Activated CD4-positive, alpha-beta T cell treated with anti-CD3 and anti-CD28 coated beads for 1 hour (primary cell): ENCODE measurements around the gene KCNJ12.

Experiments used
- DNase-seq: peaks from one replicate; pipeline ENCODE4 v3.0.0-alpha.2; 2020

Gene KCNJ12

GRCh38 chr17:21370430-21370829 lies 5.7 kb upstream of the KCNJ12 start:
- no peak for DNase-seq

GRCh38 chr17:21371511-21372081 lies 4.6 kb upstream of the KCNJ12 start:
- DNase-seq = no peak

DNA sequence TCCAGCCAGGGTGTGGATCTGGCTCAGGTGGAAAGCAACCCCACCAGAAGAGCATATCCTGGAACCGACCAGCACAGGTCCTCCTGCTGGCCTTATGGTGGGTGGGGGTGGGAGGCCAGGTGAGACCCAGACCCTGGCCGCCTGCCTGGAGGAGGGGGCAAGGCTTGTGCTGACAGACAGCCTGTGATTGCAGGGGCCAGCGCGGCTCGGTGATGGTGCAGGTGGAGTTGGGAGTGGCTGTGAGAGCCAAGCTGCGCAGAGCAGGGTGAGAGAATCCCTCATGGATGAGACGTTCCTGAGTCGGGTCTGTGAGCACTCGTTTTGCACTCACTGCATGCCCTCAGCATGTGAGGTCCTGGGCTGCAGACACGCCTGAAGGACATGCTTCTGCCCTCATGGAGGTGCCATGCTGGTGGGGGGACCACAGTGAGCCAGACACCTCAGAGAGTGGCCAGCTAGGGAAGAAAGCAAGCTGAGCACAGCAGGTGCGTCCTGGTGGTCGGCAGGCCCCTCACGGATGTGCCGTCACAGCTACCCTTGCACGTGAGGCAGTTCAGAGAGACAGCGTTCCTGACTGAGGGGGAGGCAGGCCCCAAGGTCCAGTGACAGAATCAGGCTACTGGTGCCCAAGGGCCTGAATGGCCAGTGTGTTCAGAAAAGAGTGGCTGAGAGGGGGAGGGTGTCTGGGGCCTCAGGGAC lies 3.8 kb upstream of the KCNJ12 start:
- DNase-seq = no peak

DNA sequence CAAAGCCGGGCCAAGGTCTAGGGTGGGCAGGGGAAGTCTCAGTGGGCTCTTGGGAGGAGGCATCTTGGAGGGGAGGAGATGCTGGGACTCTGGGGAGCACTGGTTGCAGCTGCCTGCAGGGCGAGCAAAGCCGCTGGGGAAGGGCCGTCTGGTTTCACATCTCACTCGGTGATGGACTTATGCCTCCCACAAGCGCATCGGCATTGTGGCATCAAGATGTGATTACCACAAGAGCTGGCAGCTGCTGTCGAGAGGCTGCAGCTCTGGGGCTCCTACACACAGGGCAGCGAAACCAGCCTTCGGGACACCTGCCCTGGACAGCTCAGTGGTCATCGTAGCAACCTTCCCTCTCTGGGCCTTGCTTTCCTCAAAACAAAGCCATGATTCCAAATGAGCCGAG lies 3.1 kb upstream of the KCNJ12 start:
- no peak for DNase-seq

DNA sequence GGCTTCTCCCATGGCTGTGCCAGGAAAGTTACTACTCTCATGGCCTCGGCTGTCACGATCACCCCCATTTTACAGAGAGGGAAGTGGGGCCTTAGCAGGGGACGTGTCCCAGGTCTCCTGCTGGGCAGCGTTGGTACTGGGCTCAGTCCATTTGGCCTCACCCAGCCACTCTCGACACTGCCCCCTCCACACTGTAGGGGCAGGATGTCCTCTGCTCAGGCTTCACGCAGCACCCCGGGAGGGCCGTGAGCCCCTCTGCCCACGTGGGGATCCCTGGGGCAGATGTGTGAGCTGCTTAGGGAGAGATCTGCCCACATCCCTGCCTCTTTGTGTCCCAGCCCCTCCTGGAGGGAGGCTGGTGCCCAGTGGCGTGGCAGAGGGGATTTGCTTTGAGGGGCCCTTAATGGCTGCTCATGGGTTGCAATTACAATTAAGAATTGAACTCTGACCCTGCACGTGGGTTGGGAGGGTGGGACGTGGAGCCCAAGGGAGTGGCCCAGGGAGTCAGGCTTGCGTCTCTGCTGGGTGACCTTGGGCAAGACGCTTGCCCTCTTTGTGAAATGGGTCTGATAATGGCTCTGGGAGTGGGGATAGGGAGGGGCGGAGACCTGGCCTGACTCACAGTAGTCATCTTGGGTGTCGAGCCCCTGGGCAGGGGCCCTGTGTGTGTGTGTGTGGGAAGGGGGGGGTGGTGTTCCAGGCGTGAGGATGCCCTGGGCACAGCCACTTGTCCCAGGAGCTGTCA lies 2.3 kb upstream of the KCNJ12 start:
- no peak for DNase-seq

- DNase-seq = no peak
These were observed 1.6 kb upstream of the KCNJ12 start for GRCh38 chr17:21374441-21375161.

DNA sequence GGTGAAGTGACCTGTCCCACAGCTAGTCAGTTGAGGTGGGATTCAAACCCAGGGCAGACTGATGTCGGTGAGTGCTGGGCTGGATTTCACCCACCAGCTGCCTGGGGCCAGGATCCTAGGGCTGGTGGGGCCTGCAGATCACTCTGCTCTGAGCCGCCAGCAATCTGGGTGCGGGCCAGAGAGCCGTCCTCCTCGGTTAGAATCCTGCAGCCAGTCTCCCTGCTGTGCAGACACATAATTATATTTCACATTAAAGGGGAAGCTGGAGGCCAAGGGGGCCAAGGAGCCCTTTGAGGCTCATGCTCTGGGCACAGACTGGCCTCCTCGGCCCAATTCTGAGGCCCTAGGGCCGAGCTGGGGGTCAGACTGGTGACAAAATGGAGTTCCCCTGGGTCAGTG lies 996 bp upstream of the KCNJ12 start:
- no peak for DNase-seq

- no peak for DNase-seq
These were observed 438 bp upstream of the KCNJ12 start for GRCh38 chr17:21375757-21376080.

DNA sequence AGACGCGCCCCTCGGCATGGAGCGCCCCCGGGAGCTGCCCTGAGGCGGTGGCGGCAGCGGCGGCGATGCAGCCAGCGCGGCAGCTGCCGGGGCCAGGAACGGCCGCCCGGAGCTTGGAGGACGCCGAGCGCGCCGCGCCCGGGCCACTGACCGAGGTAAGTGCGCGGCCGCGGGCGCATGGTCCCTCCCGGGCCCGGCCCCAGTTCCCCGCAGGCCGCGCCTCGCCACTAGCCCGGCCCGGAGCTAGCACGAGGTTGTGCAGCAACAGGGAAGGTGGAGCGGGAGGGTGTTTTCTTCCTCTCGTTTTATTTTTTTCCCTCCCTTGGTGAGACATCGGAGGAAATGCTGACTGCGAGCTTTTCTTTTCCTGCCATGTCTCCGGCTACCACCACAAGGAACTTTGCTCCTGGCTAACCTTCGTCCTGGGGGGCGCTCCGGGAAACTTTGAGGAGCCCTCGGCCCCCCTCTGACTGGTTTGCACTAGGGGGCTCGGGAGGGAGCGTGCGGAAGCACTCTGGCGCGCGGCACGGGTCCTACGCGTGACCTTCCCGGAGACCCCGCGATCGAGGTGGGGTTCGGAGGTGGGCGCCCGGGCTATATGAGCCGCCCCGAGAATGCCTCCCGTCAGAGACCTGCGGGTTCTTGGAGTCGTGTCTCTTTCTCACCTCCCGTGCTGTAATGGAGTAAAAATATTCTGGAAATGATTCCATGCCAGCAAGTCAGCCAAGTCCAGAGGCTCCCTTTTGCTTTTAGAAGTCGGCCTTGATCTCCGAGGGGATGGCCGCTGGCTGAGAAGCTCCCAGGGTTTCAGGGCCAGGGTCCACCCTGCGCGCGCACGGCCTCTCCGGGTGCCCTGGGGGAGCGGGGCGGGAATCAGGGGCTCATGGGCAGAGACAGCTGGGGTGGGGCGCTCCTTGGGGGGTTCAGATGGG lies 868 bp downstream of the KCNJ12 start:
- DNase-seq = no peak

DNA sequence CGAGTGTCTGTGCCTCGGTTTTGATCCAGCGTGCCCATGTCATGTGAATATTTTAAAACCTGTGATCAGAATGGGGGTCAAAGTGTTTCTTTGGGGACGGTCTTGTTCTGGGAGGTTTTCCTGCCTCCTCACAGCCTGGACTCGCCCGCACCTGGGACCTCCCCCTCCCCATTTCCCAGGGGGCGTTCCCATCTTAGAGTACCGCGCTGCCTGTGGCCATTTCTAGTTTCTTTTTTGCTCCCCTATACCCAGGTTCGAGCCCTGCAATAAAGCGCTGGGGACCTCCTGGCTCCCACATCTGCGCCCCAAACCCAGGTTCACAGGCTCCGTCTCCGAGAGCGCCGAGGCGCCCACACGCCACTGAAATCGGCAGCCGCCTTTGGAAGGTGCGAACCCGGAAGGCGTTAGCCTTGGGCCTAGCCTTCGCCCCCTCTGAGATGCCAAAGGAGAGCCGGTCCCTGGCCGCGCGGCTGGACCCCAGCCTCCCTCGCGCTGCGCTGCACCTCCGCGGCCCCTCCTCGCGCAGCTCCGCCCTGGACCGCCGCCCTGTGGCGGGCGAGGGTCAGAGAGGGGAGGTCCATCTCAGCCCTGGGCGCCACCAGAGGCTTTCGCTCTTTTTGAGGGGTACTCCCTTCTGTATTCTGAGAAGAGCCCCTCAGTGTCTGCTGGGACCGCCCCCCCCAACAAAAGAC lies 1.7 kb downstream of the KCNJ12 start:
- no peak for DNase-seq

DNA sequence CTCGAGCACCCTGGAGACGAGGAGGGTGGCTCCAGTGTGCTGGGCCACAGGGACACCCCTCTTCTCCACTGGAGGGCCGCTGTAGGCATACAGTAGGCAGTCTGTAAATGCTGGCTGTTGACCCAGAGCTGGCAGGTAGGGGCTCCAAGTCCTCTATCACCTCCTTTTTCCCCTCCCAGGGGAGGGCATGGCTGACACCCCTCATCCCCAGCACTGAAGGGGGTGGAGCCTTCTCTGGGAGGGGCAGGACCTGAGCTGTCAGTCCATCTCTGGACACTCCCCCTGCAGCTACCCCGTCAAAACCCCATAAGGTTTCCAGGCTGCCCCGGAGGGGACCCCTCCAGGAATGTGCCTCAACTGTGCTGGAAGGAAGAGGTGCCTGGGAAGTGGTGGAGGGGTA lies 2.4 kb downstream of the KCNJ12 start:
- DNase-seq = no peak

- no peak for DNase-seq
These were observed 3.0 kb downstream of the KCNJ12 start for GRCh38 chr17:21379080-21379711.

DNA sequence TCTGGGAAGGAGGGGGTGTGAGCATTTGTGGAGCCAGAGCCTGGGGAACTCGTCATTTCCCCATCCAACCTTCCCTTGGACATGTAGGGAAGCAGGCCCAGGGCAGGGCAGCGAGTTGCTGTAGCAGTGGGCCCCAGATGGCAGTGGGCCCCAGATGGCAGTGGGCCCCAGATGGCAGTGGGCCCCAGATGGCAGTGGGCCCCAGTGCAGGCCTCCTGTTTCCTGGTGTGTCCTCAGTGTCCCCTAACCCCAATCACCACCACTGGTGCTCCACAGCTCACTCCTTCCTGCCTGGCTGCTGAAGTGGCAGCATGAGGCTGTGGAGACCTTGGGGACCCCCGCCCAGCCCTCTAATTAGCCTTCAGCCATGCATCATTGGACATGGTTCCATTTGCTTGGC lies 4.5 kb downstream of the KCNJ12 start:
- no peak for DNase-seq

GRCh38 chr17:21381076-21381706 lies 5.0 kb downstream of the KCNJ12 start:
- no peak for DNase-seq

DNA sequence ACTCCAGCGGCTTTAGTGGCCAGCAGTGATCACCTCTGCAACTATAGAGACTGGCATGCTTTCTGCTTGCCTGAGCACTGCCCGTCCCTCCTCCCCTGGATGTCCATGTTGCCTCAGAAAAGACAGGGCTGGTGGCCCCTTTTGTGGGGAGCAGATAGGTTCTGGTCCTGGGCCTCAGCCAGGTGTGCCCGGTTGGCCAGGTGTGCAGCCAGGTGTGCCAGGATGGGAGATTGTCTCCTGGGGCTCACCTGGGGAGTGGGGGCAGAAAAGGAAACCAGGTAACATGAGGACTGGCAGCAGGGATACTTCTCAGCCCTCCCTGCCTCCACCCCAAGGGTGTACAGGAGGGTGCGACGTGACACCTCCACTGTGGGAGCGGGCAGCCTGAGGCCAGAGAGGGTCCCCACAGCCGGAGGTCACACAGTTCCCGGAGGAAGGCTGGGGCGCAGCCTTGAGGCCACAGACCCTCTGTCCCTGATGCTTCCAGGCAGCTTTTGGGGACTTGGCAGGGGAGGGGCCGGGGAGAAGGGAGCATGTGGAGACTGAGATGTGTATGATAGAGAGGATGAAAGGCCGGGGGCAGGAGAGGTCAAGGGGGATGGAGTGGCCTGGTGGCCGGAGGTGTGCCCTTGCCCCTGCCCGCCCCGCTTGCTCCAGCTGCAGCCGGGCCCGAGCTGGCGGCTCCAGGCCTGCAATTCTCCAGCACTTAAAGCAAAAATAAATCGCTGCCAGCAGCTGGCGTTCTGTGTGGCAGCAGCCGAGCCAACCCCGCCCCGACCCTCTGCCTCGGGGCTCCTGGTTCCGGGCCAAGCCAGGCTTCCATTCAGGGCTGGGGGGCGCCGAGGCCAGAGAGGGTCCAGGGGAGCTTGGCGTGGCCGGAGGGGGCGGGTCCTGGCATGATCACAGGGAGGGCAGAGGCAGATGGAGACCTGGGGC lies 6.7 kb downstream of the KCNJ12 start:
- no peak for DNase-seq

GRCh38 chr17:21385281-21385845 lies 9.2 kb downstream of the KCNJ12 start:
- DNase-seq = no peak

DNA sequence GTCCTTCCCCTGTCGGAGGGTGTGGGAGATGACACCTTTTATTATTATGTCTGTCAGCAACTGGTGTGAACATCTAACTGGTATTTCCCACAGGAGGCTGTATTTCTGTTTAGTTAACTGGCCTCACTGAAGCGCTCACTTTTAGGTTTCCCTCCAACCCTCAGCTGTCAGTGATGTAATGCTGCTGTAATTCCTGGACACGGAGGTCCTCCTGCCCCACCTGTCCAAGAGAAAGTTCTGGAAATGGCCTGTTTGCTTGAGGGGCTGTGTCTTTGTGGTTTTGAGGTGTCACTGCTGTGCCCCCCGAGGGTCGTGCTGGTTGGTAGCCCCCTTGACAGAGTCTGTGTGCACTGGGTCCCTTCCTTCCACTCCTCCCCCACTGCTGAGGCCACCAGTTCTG lies 11.5 kb downstream of the KCNJ12 start:
- DNase-seq = no peak

DNA sequence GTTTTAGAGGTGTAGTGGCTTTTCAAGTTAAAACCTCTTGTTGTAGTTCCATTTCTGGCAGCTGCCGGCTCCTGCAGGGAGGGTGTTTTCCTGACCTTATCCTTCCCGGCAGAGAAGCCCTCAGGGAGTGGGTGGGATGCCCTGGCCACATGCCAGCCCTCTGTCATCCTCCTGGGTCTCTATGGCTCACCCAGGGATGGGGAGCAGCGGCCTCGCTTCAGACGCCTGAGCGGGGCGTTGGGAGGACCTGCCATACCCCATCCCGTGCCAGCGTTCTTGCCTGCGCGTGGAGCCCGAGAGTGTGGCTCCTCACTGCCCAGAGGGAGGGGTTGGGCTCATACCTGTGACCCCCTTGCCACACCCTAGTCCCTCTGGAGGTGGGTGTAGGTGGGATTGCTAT lies 11.9 kb downstream of the KCNJ12 start:
- DNase-seq = no peak

DNA sequence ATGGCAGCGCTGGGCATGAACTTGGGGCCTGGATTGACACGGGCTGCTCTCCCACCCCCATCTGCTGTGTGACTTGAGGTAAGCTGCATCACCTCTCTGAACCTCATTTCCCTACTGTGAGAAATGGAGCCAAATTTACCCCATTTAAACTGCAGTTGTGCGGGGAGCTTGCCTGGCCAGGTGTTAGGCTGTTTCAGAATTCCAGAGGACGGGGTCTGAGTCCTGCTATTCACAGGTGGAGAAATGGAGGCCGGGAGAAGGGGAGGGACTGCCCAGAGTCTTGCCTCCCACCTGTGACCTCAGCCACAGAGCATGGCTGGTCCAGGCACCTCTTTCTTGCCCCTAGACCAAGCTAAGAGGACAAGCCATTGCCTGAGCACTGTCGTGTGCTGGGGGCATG lies 12.8 kb downstream of the KCNJ12 start:
- DNase-seq = no peak

GRCh38 chr17:21389394-21389793 lies 13.2 kb downstream of the KCNJ12 start:
- DNase-seq = no peak
